Duodenal mucosa (tissue), 2 donors: Measurements from ENCODE around the gene ARID5A.

Experiments used
- H3K27ac ChIP-seq: one replicate; pipeline ENCODE4 v1.7.0; 2013; ENCODE audit warnings: low read depth, low read length
- H3K27me3 ChIP-seq, 2 donors: one replicate each; pipeline ENCODE4 v1.7.0; 2013; ENCODE audit warnings: low read length in 2 of 2, control low read depth in 1 of 2; ENCODE audit not compliant: insufficient read depth in 2 of 2, control insufficient read depth in 1 of 2
- H3K36me3 ChIP-seq, 2 donors: one replicate each; pipeline ENCODE4 v1.7.0; 2013; ENCODE audit warnings: low read length in 2 of 2, control low read depth in 1 of 2; ENCODE audit not compliant: insufficient read depth in 2 of 2, control insufficient read depth in 1 of 2
- H3K4me1 ChIP-seq, 2 donors: one replicate each; pipeline ENCODE4 v1.7.0; 2013; ENCODE audit warnings: low read length in 2 of 2, control low read depth in 1 of 2; ENCODE audit not compliant: insufficient read depth in 2 of 2, control insufficient read depth in 1 of 2
- H3K4me3 ChIP-seq, 2 donors: one replicate each; pipeline ENCODE4 v1.7.0; 2013; ENCODE audit warnings: low read length in 2 of 2, low read depth in 1 of 2
- H3K9ac ChIP-seq, 2 donors: one replicate each; pipeline ENCODE4 v1.7.0; 2013; ENCODE audit warnings: low read length in 2 of 2, low read depth in 1 of 2
- H3K9me3 ChIP-seq, 2 donors: one replicate each; pipeline ENCODE4 v1.7.0; 2013; ENCODE audit warnings: low read length in 2 of 2, control low read depth in 1 of 2; ENCODE audit not compliant: control insufficient read depth in 1 of 2

Gene ARID5A

DNA sequence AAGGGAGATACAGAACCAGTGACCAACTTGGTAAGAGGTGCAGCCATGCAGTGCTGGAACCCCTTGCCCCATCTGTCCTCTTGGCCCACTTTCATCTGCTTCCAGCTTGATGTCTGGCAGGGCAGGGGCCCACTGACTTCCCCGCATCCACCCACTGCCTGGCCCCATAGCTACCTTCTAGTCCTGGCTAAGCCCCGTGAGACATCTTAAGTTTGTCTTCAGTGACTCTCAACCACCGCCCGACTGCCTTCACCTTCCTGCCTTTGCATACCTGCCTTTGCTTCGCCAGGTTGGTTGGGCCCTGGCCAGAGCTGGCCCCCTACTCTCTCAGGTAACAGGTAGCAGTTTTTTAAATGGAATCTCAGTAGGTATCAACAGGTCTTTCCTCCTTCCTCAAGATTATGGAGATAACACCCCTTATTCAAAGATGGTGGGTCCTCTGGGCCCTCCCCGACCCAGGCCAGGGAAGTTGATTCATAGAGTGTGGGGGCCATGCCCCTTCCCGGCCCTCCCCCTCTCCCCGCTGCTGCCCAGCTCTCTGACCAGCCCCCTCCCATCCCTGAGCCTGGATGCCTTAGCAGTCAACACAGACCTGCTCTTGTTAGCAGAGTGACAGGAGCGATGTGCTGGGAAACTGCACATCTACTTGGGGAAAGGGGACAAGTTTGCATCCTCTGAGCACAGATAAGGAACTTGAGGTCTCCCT is 2.8 kb downstream of the ARID5A start:
- Histone ChIP-seq H3K4me1 (peaks cover 28 to 30% of the 10 kb centered on the region in 2 donors), H3K9ac (peak overlapping the region; percentile 27 to 48)

DNA sequence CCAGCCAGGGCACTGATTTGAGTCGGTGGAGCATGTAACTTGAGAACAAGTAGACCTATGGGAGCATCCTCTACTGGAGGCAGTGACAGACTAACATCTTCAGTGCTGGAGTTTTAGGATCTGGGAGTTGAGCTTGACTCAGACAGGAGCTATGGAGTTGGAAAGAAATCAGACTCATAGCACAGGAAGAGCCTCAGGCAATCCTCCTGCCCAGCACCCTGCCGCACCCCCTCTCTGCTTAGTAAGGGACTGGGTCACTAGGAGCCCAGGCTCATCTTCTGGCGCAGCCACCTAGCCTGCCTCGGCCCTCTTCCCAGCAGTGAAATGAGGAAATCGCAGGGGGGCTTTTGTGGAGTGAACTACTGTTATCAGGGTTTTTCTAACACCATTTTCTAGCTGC is 3.6 kb downstream of the ARID5A start:
- H3K4me1 ChIP-seq = peaks cover 23 to 24% of the 10 kb centered on the region in 2 donors
- no peak overlapping the region for H3K27ac ChIP-seq
- no peaks in the 10 kb centered on the region for H3K9me3 ChIP-seq
- H3K36me3 ChIP-seq = no peaks in the 10 kb centered on the region
- H3K9ac ChIP-seq = no peak overlapping the region
- peaks cover 3 to 5% of the 10 kb centered on the region in 2 donors for H3K27me3 ChIP-seq
- H3K4me3 ChIP-seq = no peak overlapping the region

More for the DNA sequence above, 2.8 kb downstream of the ARID5A start:
- Histone ChIP-seq H3K4me3 (peak overlapping the region; percentile 69 to 85), H3K9me3 (no peaks in the 10 kb centered on the region), H3K36me3 (no peaks in the 10 kb centered on the region), H3K27ac (no peak overlapping the region), H3K27me3 (peaks cover 3 to 5% of the 10 kb centered on the region in 2 donors)

GRCh38 chr2:96541398-96542152 is 5.0 kb downstream of the ARID5A start:
- Histone ChIP-seq H3K27me3 (peaks cover 3 to 5% of the 10 kb centered on the region in 2 donors), H3K9ac (no peak overlapping the region), H3K4me3 (no peak overlapping the region), H3K9me3 (no peaks in the 10 kb centered on the region), H3K4me1 (peaks cover 21 to 28% of the 10 kb centered on the region in 2 donors), H3K36me3 (no peaks in the 10 kb centered on the region), H3K27ac (no peak overlapping the region)

- H3K4me3 ChIP-seq = no peak overlapping the region
- H3K9ac ChIP-seq = no peak overlapping the region
- no peak overlapping the region for H3K27ac ChIP-seq
- H3K4me1 ChIP-seq = peaks cover 21 to 29% of the 10 kb centered on the region in 2 donors
- peaks cover 3 to 5% of the 10 kb centered on the region in 2 donors for H3K27me3 ChIP-seq
- H3K9me3 ChIP-seq = no peaks in the 10 kb centered on the region
- peaks cover 0 to 4% of the 10 kb centered on the region in 2 donors for H3K36me3 ChIP-seq
These were observed 5.9 kb downstream of the ARID5A start for GRCh38 chr2:96542357-96542977.

GRCh38 chr2:96546321-96546720 is 9.8 kb downstream of the ARID5A start:
- peaks cover 0 to 32% of the 10 kb centered on the region in 2 donors for H3K36me3 ChIP-seq
- no peaks in the 10 kb centered on the region for H3K9me3 ChIP-seq
- no peak overlapping the region for H3K9ac ChIP-seq
- no peak overlapping the region for H3K4me3 ChIP-seq
- no peak overlapping the region for H3K27ac ChIP-seq
- peaks cover 6 to 14% of the 10 kb centered on the region in 2 donors for H3K4me1 ChIP-seq
- no peaks in the 10 kb centered on the region for H3K27me3 ChIP-seq

DNA sequence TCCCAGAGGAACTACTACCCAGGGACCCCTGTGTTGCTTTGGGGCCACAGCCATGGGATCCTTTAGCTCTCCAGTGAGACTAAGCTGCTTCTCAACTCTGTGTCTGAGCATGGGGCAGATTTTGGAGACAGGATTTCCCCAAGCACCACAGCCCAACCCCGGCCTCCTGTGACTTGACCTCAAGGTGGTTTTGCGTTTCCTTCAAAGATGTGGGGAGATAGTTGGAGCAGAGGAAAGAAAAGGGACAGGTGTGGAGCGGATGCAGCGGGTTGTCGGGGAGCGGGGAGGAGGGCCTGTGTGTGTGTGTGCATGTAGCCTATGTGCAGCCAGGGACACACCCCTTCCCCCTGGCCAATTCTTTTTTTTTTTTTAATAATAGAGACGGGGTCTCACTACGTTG is 10.2 kb downstream of the ARID5A start:
- Histone ChIP-seq H3K4me3 (no peak overlapping the region), H3K27ac (no peak overlapping the region), H3K36me3 (peaks cover 0 to 37% of the 10 kb centered on the region in 2 donors), H3K9me3 (no peaks in the 10 kb centered on the region), H3K27me3 (no peaks in the 10 kb centered on the region), H3K4me1 (peaks cover 6 to 14% of the 10 kb centered on the region in 2 donors), H3K9ac (no peak overlapping the region)

DNA sequence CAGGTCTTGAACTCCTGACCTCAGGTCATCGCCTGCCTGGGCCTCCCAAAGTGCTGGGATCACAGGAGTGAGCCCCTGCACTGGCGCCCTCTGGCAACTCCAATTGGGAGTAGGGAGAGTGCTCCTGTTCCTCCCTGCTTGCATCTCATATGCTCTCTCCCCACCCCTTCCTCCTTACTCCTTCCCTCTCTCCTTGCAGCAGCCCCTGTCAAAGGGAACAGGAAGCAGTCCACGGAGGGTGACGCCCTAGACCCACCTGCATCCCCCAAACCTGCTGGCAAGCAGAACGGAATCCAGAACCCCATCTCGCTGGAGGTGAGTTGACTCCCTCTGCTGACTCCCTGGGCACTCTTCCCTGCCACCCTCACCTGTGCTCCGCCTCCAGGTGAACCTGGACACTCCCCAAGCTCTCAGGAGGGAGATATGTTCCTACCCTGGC is 10.7 kb downstream of the ARID5A start:
- H3K4me1 ChIP-seq = peaks cover 6 to 14% of the 10 kb centered on the region in 2 donors
- no peaks in the 10 kb centered on the region for H3K27me3 ChIP-seq
- no peak overlapping the region for H3K27ac ChIP-seq
- no peak overlapping the region for H3K4me3 ChIP-seq
- H3K36me3 ChIP-seq = peaks cover 0 to 41% of the 10 kb centered on the region in 2 donors
- H3K9me3 ChIP-seq = no peaks in the 10 kb centered on the region
- no peak overlapping the region for H3K9ac ChIP-seq

GRCh38 chr2:96547731-96548171 is 11.2 kb downstream of the ARID5A start:
- H3K9ac ChIP-seq = no peak overlapping the region
- no peaks in the 10 kb centered on the region for H3K27me3 ChIP-seq
- H3K4me1 ChIP-seq = peaks cover 6 to 14% of the 10 kb centered on the region in 2 donors
- H3K27ac ChIP-seq = no peak overlapping the region
- peaks cover 0 to 43% of the 10 kb centered on the region in 2 donors for H3K36me3 ChIP-seq
- H3K9me3 ChIP-seq = no peaks in the 10 kb centered on the region
- H3K4me3 ChIP-seq = no peak overlapping the region

DNA sequence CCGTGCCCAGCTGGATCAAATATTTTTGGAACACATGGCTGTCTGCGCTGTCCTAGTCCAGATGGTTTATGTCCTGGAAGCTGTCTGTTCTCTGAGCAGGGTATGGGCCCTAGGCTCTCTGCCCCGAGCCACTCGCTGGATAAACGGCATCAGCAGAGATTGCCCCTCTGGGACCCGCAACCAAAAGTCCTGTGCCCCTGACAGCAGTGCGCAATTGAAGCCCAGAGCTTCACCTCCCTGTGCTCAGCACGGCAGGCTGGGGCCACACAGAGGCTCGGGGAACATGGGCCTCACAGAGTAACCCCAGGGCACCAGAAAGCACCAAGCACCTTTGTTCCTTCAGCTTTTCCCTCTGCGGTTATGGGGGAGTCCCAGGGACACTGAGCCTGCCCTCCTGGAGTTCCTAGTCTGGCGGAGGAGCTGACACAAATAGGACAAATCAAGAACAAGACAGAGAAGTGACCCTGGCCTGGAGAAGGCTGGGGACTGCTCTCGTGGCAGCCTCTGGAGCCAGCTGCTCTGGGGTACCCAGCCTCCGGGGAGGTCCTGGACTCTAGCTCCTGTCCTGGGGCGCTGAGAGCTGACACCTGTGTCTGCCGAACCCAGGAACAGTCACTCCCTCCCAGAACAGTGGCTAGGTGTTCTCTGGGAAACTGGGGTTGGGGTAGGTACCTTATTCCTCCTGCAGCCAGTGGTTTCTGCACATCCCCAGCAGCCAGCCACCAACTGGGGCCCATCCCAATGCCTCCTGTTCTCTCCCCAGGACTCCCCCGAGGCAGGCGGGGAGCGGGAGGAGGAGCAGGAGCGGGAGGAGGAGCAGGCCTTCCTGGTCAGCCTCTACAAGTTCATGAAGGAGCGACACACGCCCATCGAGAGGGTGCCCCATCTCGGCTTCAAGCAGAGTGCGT is 12.3 kb downstream of the ARID5A start:
- peaks cover 6 to 14% of the 10 kb centered on the region in 2 donors for H3K4me1 ChIP-seq
- H3K4me3 ChIP-seq = peak overlapping the region in 1 of 2 donors; percentile 39
- peaks cover 0 to 43% of the 10 kb centered on the region in 2 donors for H3K36me3 ChIP-seq
- H3K27ac ChIP-seq = no peak overlapping the region
- no peaks in the 10 kb centered on the region for H3K27me3 ChIP-seq
- no peak overlapping the region for H3K9ac ChIP-seq
- H3K9me3 ChIP-seq = no peaks in the 10 kb centered on the region
